ENCODE results near the gene P3R3URF.

- TF ChIP-seq, protein P1, sequence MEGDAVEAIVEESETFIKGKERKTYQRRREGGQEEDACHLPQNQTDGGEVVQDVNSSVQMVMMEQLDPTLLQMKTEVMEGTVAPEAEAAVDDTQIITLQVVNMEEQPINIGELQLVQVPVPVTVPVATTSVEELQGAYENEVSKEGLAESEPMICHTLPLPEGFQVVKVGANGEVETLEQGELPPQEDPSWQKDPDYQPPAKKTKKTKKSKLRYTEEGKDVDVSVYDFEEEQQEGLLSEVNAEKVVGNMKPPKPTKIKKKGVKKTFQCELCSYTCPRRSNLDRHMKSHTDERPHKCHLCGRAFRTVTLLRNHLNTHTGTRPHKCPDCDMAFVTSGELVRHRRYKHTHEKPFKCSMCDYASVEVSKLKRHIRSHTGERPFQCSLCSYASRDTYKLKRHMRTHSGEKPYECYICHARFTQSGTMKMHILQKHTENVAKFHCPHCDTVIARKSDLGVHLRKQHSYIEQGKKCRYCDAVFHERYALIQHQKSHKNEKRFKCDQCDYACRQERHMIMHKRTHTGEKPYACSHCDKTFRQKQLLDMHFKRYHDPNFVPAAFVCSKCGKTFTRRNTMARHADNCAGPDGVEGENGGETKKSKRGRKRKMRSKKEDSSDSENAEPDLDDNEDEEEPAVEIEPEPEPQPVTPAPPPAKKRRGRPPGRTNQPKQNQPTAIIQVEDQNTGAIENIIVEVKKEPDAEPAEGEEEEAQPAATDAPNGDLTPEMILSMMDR (IDR thresholded peaks at IDR 0.05; ENCODE audit: insufficient read depth, low read length, poor library complexity, severe bottlenecking), result no peak
- no peak for TF ChIP-seq EZH2phosphoT487 (conservative IDR thresholded peaks at IDR 0.05; ENCODE audit: low read length)
These were observed 16.8 kb downstream of the P3R3URF start for GRCh38 chr1:46159516-46159915.
